ENCODE results near the gene UNC13C. TPM values are rescaled to one million over a fixed set of nuclear protein-coding genes. Genes with fewer than 3 reads are reported as not detected.

Gene UNC13C
- polyA plus RNA-seq, 1 donor from 2014 or later, result 4.0 TPM

- Histone ChIP-seq H3K4me3 (ENCODE audit: low read length) (no peak overlapping the region), H3K4me2 (ENCODE audit: low read length) (no peak overlapping the region), H3K9me3 (ENCODE audit: low read length) (peaks cover 3% of the 10 kb centered on the region), H3K9me2 (ENCODE audit: insufficient read depth, low read length) (no peaks in the 10 kb centered on the region), H3K27me3 (ENCODE audit: insufficient read depth, low read depth, low read length) (no peaks in the 10 kb centered on the region), H2AFZ (ENCODE audit: low read depth, low read length) (no peak overlapping the region), H3F3A (ENCODE audit: insufficient read depth, low read length, poor library complexity, severe bottlenecking) (no peaks in the 10 kb centered on the region), H3K27ac (ENCODE audit: low read length) (no peak overlapping the region), H3K79me2 (replicated peaks; ENCODE audit: insufficient read depth, low read length) (no peaks in the 10 kb centered on the region), H3K9ac (ENCODE audit: low read length) (no peak overlapping the region), H3K36me3 (ENCODE audit: insufficient read depth, low read length) (no peaks in the 10 kb centered on the region), H4K20me1 (ENCODE audit: insufficient read depth) (no peaks in the 10 kb centered on the region)
- no peak for TF ChIP-seq TAF1 (IDR thresholded peaks at IDR 0.05; ENCODE audit: low read depth)
- no peak for TF ChIP-seq MXI1 (conservative IDR thresholded peaks at IDR 0.05; ENCODE audit: poor library complexity, severe bottlenecking)
- TF ChIP-seq CTCF (IDR thresholded peaks at IDR 0.05; ENCODE audit: poor library complexity, severe bottlenecking), result no peak
- no peak for TF ChIP-seq REST (IDR thresholded peaks at IDR 0.05; ENCODE audit: borderline replicate concordance)
- TF ChIP-seq POLR2AphosphoS5 (IDR thresholded peaks at IDR 0.05), result no peak
- TF ChIP-seq EZH2 (IDR thresholded peaks at IDR 0.05; ENCODE audit: borderline replicate concordance, insufficient read depth, low read length, poor library complexity, severe bottlenecking), result no peak
- no peak for TF ChIP-seq EP300 (conservative IDR thresholded peaks at IDR 0.05; ENCODE audit: poor library complexity, severe bottlenecking)
- no peak for TF ChIP-seq RAD21 (conservative IDR thresholded peaks at IDR 0.05)
- TF ChIP-seq SMC3 (conservative IDR thresholded peaks at IDR 0.05; ENCODE audit: poor library complexity), result no peak
These were observed 140.8 kb downstream of the UNC13C start for GRCh38 chr15:54119051-54119450.

GRCh38 chr15:54120949-54121463, 142.8 kb downstream of the UNC13C start:
- H3K9me2 ChIP-seq (ENCODE audit: insufficient read depth, low read length), result no peaks in the 10 kb centered on the region

More at GRCh38 chr15:54120949-54121463, 142.8 kb downstream of the UNC13C start:
- Histone ChIP-seq H3F3A (ENCODE audit: insufficient read depth, low read length, poor library complexity, severe bottlenecking) (no peaks in the 10 kb centered on the region), H3K9me3 (ENCODE audit: low read length) (peaks cover 3% of the 10 kb centered on the region), H3K9ac (ENCODE audit: low read length) (no peak overlapping the region), H3K4me2 (ENCODE audit: low read length) (no peak overlapping the region), H3K4me3 (ENCODE audit: low read length) (no peak overlapping the region), H4K20me1 (ENCODE audit: insufficient read depth) (no peaks in the 10 kb centered on the region), H3K79me2 (replicated peaks; ENCODE audit: insufficient read depth, low read length) (no peaks in the 10 kb centered on the region), H2AFZ (ENCODE audit: low read depth, low read length) (no peak overlapping the region), H3K36me3 (ENCODE audit: insufficient read depth, low read length) (no peaks in the 10 kb centered on the region), H3K27me3 (ENCODE audit: insufficient read depth, low read depth, low read length) (no peaks in the 10 kb centered on the region), H3K27ac (ENCODE audit: low read length) (no peak overlapping the region)
- TF ChIP-seq REST (IDR thresholded peaks at IDR 0.05; ENCODE audit: borderline replicate concordance) (no peak), TAF1 (IDR thresholded peaks at IDR 0.05; ENCODE audit: low read depth) (no peak), SMC3 (conservative IDR thresholded peaks at IDR 0.05; ENCODE audit: poor library complexity) (no peak), MXI1 (conservative IDR thresholded peaks at IDR 0.05; ENCODE audit: poor library complexity, severe bottlenecking) (no peak), RAD21 (conservative IDR thresholded peaks at IDR 0.05) (no peak), POLR2AphosphoS5 (IDR thresholded peaks at IDR 0.05) (no peak), EZH2 (IDR thresholded peaks at IDR 0.05; ENCODE audit: borderline replicate concordance, insufficient read depth, low read length, poor library complexity, severe bottlenecking) (no peak), CTCF (IDR thresholded peaks at IDR 0.05; ENCODE audit: poor library complexity, severe bottlenecking) (no peak), EP300 (conservative IDR thresholded peaks at IDR 0.05; ENCODE audit: poor library complexity, severe bottlenecking) (no peak)

Data from neural cell (in vitro differentiated cells).